Retinal pigment epithelial cell (primary cell): ENCODE data around the gene PHLDB2.

ENCODE experiments used
- DNase-seq: peaks from one replicate; pipeline ENCODE4 v3.0.0-alpha.2; 2010; ENCODE audit warnings: low read depth
- H3K4me3 ChIP-seq: 2 replicates; pipeline ENCODE4 v1.5.1; 2011; ENCODE audit warnings: mild to moderate bottlenecking, low read length, control low read depth, moderate library complexity
- TF ChIP-seq, protein P1 (sequence below): conservative IDR thresholded peaks from 2 replicates; pipeline ENCODE4 v1.5.1; 2011; ENCODE audit warnings: low read depth, low read length, control low read depth, inconsistent platforms

The PHLDB2 gene

DNA sequence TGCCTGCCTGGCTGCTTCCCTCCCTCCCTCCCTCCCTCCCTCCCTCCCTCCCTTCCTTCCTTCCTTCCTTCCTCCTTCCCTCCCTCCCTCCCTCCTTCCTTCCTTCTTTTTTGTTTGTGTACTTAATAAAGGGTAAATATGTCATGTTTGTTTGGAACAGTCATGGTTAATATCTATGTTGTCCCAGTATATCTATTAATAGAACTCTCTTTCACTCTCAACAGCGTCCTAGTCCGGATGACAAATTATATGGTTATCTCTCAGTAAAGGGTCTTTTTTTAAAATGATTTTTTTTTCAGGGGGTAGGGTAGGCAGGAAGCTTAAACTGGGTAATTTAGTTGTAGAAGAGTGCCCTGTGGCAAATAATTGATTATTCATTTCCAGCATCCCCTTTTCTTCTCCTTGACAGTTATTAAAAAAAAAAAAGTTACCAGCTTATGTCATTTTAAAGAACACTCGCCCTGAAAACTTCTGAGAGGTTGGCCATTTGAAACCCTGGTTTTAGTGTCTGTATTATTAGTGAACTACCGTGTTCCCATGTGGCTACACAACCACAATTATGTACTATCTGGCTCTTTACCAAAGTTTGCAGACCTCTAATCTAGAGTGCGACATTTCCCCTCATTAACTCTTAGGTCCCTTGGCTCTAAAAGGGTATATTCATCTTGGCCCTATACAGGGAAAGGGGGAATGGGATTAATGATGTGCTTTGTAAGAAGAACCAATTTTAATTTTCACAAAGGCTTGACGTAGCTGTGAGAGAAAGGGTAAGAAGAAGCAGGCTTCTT lies 153.3 kb downstream of the PHLDB2 start:
- no peak overlapping the region for H3K4me3 ChIP-seq
- peak; percentile 12 for DNase-seq
- TF ChIP-seq, protein P1, sequence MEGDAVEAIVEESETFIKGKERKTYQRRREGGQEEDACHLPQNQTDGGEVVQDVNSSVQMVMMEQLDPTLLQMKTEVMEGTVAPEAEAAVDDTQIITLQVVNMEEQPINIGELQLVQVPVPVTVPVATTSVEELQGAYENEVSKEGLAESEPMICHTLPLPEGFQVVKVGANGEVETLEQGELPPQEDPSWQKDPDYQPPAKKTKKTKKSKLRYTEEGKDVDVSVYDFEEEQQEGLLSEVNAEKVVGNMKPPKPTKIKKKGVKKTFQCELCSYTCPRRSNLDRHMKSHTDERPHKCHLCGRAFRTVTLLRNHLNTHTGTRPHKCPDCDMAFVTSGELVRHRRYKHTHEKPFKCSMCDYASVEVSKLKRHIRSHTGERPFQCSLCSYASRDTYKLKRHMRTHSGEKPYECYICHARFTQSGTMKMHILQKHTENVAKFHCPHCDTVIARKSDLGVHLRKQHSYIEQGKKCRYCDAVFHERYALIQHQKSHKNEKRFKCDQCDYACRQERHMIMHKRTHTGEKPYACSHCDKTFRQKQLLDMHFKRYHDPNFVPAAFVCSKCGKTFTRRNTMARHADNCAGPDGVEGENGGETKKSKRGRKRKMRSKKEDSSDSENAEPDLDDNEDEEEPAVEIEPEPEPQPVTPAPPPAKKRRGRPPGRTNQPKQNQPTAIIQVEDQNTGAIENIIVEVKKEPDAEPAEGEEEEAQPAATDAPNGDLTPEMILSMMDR: no peak

DNA sequence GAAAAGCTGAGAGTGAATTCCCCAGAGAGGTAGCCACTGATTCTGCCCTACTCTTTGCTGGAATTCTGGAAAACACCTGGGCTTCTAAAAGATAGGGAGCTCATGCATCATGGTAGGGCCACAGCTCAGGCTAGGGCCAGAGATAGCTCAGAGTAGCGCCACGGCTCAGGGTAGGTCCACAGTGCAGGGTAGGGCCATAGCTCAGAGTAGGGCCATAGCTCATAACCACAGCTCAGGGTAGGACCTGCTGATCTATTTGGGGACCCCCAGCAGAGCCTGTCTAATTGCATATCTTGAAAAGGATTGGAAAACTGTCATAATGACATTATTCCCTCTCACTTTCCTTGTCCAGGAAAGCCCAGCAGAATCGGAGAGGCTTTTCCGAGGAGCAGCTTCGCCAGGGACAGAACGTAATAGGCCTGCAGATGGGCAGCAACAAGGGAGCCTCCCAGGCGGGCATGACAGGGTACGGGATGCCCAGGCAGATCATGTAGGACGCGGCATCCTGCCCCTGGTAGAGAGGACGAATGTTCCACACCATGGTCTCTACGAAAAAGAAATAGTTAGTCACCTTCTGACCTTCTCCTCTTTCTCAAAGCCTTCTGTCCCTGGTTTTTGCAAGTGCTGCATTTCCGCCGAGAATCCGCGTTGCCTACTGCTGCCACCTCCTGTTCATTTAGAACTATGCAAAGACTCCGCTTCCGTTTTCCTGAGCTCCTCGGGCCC lies 154.2 kb downstream of the PHLDB2 start:
- TF ChIP-seq, protein P1: peak; percentile 76
- H3K4me3 ChIP-seq: no peak overlapping the region
- DNase-seq: peak; percentile 34

DNA sequence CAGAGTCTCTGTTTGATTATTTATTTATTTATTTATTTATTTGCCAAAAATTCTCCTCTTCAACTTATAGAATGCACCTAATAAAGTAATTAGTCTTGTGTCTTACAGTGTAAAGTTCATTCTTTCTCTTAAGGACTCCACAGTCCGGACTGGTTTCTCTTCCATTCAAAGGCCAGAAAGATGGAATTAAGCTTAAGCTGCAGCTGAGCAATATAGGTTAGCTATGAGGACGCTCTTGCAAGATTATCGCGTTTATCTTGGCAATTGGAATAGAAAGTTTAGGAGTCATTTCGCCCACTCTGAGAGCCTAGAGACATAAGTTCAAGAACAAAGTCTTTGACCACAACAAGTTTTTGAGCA lies 154.7 kb downstream of the PHLDB2 start:
- TF ChIP-seq, protein P1: no peak
- no peak overlapping the region for H3K4me3 ChIP-seq
- DNase-seq: no peak

DNA sequence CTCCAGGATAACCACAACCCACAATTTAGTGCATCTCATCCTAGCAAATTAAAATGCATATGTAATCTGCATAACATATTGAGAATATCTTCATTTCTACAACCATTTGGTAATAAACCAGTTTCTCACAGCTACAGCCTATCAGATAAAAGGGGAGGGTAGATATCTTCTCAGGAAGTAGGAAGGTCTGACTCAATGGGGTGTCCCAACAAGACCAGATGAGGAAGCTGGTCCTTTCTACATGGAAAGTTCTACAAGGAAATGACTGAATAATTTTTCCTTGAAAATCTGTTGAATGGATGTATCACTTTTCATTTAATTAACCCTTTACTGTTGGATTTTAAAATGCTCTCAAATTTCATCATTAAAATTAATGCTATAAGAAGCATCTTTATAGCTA lies 158.0 kb downstream of the PHLDB2 start:
- TF ChIP-seq, protein P1: no peak
- no peak for DNase-seq

DNA sequence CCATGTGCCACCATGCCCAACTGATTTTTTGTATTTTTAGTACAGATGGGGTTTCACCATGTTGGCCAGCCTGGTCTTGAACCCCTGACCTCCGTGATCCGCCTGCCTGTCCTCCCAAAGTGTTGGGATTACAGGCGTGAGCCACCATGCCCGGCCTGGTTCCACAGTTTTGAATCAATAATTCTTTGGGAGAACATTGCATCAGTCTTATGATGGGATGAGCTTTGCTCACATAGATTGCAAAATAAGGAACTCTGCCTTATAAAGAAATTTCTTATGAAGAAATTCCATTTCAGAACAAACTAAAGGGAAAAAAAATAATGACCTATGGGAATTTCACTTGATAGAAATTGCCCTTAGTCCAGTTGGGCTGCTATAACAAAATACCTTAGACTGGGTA lies 159.6 kb downstream of the PHLDB2 start:
- TF ChIP-seq, protein P1: no peak
- DNase-seq: no peak
- H3K4me3 ChIP-seq: no peak overlapping the region

More for the DNA sequence above, 158.0 kb downstream of the PHLDB2 start:
- H3K4me3 ChIP-seq: no peak overlapping the region

DNA sequence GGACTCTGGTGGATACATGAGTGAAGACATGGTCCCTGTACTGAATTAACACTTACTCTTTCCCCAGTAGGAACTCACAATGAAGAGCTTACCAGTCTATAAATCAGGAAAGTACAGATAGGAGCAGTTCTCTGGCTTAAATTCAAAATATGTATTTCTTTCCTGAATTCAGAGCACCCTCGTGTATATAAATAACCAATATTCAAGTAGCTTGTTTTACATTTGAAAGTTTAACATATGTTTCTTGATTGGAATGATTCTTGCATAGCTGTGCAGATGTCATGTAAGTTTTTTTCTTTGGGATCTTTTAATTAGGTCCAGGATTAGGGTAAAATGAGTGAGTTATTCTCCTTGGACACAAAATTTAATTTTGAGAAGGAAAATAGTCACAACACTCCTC lies 160.7 kb downstream of the PHLDB2 start:
- no peak overlapping the region for H3K4me3 ChIP-seq
- TF ChIP-seq, protein P1: no peak
- DNase-seq: no peak

DNA sequence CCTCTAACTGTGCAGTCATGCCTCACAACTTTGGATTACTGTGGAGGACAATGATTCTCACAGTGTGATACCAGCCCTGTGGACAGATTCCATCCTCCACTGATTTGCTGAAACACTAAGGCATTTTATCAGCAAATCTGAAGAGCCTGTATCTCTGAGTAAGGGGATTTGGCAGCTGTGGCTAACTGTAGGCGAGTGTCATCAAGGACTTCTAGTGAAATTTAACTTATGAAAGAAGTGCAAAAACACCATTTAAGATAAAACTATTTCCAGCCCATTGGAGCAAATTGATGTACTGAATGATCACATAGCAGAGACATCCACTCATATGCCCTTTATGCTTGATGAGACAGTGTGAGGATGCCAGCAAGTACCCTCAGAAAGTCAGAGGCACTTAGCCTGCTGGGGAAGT lies 161.6 kb downstream of the PHLDB2 start:
- no peak overlapping the region for H3K4me3 ChIP-seq
- DNase-seq: no peak
- TF ChIP-seq, protein P1: no peak
